ENCODE results near the gene ZCCHC7. TPM values are rescaled to one million over a fixed set of nuclear protein-coding genes. Genes with fewer than 3 reads are reported as not detected.

Gene ZCCHC7
- total RNA-seq, 4 donors from 2014 or later = 12.1 to 19.1 (median 15.6) TPM

- DNase-seq (ENCODE audit: extremely low spot score) = no peak
- no peaks in the 10 kb centered on the region for H3K9me3 ChIP-seq
- no peaks in the 10 kb centered on the region for H3K4me1 ChIP-seq
- TF ChIP-seq, protein P1, sequence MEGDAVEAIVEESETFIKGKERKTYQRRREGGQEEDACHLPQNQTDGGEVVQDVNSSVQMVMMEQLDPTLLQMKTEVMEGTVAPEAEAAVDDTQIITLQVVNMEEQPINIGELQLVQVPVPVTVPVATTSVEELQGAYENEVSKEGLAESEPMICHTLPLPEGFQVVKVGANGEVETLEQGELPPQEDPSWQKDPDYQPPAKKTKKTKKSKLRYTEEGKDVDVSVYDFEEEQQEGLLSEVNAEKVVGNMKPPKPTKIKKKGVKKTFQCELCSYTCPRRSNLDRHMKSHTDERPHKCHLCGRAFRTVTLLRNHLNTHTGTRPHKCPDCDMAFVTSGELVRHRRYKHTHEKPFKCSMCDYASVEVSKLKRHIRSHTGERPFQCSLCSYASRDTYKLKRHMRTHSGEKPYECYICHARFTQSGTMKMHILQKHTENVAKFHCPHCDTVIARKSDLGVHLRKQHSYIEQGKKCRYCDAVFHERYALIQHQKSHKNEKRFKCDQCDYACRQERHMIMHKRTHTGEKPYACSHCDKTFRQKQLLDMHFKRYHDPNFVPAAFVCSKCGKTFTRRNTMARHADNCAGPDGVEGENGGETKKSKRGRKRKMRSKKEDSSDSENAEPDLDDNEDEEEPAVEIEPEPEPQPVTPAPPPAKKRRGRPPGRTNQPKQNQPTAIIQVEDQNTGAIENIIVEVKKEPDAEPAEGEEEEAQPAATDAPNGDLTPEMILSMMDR (IDR thresholded peaks at IDR 0.05) = no peak
- TF ChIP-seq POLR2AphosphoS5 (IDR thresholded peaks at IDR 0.05) = no peak
- no peak for TF ChIP-seq POLR2A (IDR thresholded peaks at IDR 0.05; ENCODE audit: low read depth)
- no peak for TF ChIP-seq EP300 (IDR thresholded peaks at IDR 0.05)
- whole genome bisulfite sequencing = 90% methylated on average over 2 of the region's 2 CpGs
- peaks cover 0 to 8% (median 2%) of the 10 kb centered on the region in 4 donors for H3K36me3 ChIP-seq
- H3K27ac ChIP-seq (replicated peaks in 1 of 4) = no peak overlapping the region
- H3K27me3 ChIP-seq = no peaks in the 10 kb centered on the region
- no peak overlapping the region for H3K4me3 ChIP-seq
- intact Hi-C loops (cut with DNase I) = no loop called here
Observed at GRCh38 chr9:37212435-37212834, 92.1 kb downstream of the ZCCHC7 start.

DNA sequence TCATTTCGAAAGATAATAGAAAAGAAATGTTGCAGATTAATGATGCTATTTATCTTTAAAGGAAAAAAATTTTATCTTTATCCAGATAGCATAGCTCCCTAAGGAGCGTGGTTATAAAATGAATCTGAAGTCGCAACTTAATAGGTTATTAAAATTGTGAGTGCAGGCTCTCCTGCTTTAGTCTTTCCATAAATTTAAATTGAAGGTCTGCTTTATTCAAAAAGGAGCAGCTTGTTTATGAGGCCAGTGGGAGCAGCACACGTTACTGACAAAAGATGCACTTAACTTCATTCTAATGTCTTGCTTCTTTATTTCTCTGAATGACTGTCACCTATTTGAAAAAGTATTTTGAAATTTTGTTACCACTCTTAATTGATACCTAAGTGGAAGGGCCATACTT, 95.0 kb downstream of the ZCCHC7 start:
- H3K4me1 ChIP-seq = peaks cover 0 to 4% (median 0%) of the 10 kb centered on the region in 4 donors
- H3K27me3 ChIP-seq = no peaks in the 10 kb centered on the region
- intact Hi-C loops (cut with DNase I) = no loop called here
- H3K9me3 ChIP-seq = no peaks in the 10 kb centered on the region
- H3K36me3 ChIP-seq = no peaks in the 10 kb centered on the region
- no peak for DNase-seq (ENCODE audit: extremely low spot score)
- no peak overlapping the region for H3K4me3 ChIP-seq
- H3K27ac ChIP-seq (replicated peaks in 1 of 4) = no peak overlapping the region
- TF ChIP-seq POLR2A (IDR thresholded peaks at IDR 0.05; ENCODE audit: low read depth) (no peak), EP300 (IDR thresholded peaks at IDR 0.05) (no peak), POLR2AphosphoS5 (IDR thresholded peaks at IDR 0.05) (no peak)
- TF ChIP-seq, protein P1 (IDR thresholded peaks at IDR 0.05) = no peak
- WGBS = 88% methylated on average over 4 of the region's 4 CpGs

DNA sequence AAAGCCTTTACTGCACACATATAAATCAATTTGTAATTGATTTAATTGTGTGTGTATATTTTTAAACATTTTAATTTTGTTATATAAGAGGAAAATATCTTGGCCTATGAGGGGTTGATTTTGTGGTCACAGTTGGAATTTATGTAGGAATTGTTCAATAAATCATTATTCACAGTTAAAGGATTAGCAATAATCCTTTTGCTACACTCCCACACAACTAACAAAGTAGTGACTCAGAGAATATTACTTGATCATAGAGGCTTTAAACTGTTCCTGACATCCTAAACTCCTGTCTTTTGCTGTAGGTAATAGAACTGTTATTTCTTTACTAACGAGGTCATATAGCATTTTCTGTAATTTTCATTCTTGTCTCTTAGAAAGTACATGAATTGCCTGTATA, 95.5 kb downstream of the ZCCHC7 start:
- intact Hi-C loops (cut with DNase I) = no loop called here
- no peaks in the 10 kb centered on the region for H3K9me3 ChIP-seq
- no peaks in the 10 kb centered on the region for H3K27me3 ChIP-seq
- no peak overlapping the region for H3K27ac ChIP-seq (replicated peaks in 1 of 4)
- no peak overlapping the region for H3K4me3 ChIP-seq
- no peaks in the 10 kb centered on the region for H3K36me3 ChIP-seq
- no peak for DNase-seq (ENCODE audit: extremely low spot score)
- WGBS = 69% methylated on average over 1 of the region's 1 CpG
- TF ChIP-seq POLR2AphosphoS5 (IDR thresholded peaks at IDR 0.05) (no peak), EP300 (IDR thresholded peaks at IDR 0.05) (no peak), POLR2A (IDR thresholded peaks at IDR 0.05; ENCODE audit: low read depth) (no peak)
- TF ChIP-seq, protein P1 (IDR thresholded peaks at IDR 0.05) = no peak
- H3K4me1 ChIP-seq = peaks cover 0 to 4% (median 0%) of the 10 kb centered on the region in 4 donors

DNA sequence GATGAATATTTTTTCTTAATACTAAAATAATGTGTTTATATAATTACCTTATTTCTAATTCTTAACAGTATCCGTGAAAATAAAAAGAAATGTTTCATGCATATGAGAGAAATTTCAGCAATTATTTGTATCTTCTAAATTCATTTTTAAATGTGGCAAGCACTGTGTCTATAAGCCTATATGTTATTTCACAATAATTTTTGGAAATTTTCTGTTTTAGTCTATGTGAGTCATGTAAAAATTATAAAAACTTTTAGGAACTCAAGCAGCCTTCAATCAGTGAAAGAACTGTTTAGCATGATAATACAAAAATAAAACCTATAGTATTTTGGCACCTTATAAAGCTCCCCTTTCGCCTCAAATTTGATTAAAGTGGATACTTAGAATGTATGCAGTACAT, 96.8 kb downstream of the ZCCHC7 start:
- TF ChIP-seq POLR2A (IDR thresholded peaks at IDR 0.05; ENCODE audit: low read depth) (no peak), POLR2AphosphoS5 (IDR thresholded peaks at IDR 0.05) (no peak), EP300 (IDR thresholded peaks at IDR 0.05) (no peak)
- TF ChIP-seq, protein P1 (IDR thresholded peaks at IDR 0.05) = no peak
- intact Hi-C loops (cut with DNase I) = no loop called here
- H3K36me3 ChIP-seq = no peaks in the 10 kb centered on the region
- H3K27me3 ChIP-seq = no peaks in the 10 kb centered on the region
- peaks cover 0 to 4% (median 0%) of the 10 kb centered on the region in 4 donors for H3K4me1 ChIP-seq
- 94% methylated on average over 2 of the region's 2 CpGs for whole genome bisulfite sequencing
- no peak overlapping the region for H3K27ac ChIP-seq (replicated peaks in 1 of 4)
- no peak overlapping the region for H3K4me3 ChIP-seq
- H3K9me3 ChIP-seq = no peaks in the 10 kb centered on the region
- no peak for DNase-seq (ENCODE audit: extremely low spot score)

DNA sequence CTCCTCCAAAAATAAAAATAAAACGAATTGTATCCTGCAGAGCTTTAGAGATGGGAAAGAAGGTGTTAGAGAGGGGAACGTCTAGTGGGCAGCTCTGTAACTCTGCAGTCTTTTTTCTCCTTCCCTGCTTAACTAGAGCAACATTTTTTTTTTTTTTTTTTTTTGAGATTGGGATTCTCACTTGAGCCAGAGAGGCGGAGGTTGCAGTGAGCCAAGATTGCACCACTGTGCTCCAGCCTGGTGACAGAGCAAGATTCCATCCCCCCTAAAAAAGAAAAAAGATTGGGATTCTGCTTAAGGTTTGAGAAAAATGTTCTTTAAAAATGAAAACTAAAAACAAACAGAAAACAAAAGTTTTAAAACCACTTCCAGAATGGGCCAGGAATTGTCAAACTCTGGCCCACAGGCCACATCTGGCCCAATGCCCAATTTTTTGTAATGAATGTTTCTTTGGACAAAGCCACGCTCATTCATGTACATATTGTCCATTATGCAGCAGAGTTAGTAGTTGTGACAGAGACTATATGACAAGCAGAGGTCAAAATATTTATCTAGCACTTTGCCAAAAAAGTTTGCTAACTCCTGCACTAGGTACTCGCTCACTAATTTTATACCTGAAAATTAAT, 98.5 kb downstream of the ZCCHC7 start:
- Histone ChIP-seq H3K27ac (replicated peaks in 1 of 4) (no peak overlapping the region), H3K9me3 (no peaks in the 10 kb centered on the region), H3K36me3 (no peaks in the 10 kb centered on the region), H3K27me3 (no peaks in the 10 kb centered on the region), H3K4me3 (no peak overlapping the region), H3K4me1 (peaks cover 0 to 4% (median 0%) of the 10 kb centered on the region in 4 donors)
- DNase-seq (ENCODE audit: extremely low spot score) = no peak
- TF ChIP-seq POLR2AphosphoS5 (IDR thresholded peaks at IDR 0.05) (no peak), POLR2A (IDR thresholded peaks at IDR 0.05; ENCODE audit: low read depth) (no peak), EP300 (IDR thresholded peaks at IDR 0.05) (no peak)
- TF ChIP-seq, protein P1 (IDR thresholded peaks at IDR 0.05) = no peak
- intact Hi-C loops (cut with DNase I) = no loop called here
- WGBS = 86% methylated on average over 5 of the region's 5 CpGs
